IPS-20b (cell line): ENCODE results near the gene MAP2K2.

Experiments used
- H3K27ac ChIP-seq: one replicate; pipeline ENCODE4 v1.5.1; 2013; ENCODE audit warnings: low read length
- H3K27me3 ChIP-seq: 2 replicates; pipeline ENCODE4 v1.6.1; 2013; ENCODE audit warnings: mild to moderate bottlenecking, low read length, inconsistent platforms; ENCODE audit not compliant: insufficient read depth
- H3K36me3 ChIP-seq: 2 replicates; pipeline ENCODE4 v1.6.1; 2013; ENCODE audit warnings: low read depth, mild to moderate bottlenecking, inconsistent platforms, low read length, moderate library complexity; ENCODE audit not compliant: insufficient read depth
- H3K4me1 ChIP-seq: 2 replicates; pipeline ENCODE4 v1.6.1; 2013; ENCODE audit warnings: mild to moderate bottlenecking, control low read depth, inconsistent platforms, low read length, moderate library complexity; ENCODE audit not compliant: insufficient read depth
- H3K4me3 ChIP-seq: 2 replicates; pipeline ENCODE4 v1.5.1; 2013; ENCODE audit warnings: mild to moderate bottlenecking, low read length, inconsistent platforms
- H3K9ac ChIP-seq: 2 replicates; pipeline ENCODE4 v1.6.1; 2013; ENCODE audit warnings: low read depth, mild to moderate bottlenecking, inconsistent platforms, low read length, moderate library complexity
- H3K9me3 ChIP-seq: 2 replicates; pipeline ENCODE4 v1.6.1; 2013; ENCODE audit warnings: mild to moderate bottlenecking, low read depth, low read length, inconsistent platforms; ENCODE audit not compliant: insufficient read depth

MAP2K2 gene

DNA sequence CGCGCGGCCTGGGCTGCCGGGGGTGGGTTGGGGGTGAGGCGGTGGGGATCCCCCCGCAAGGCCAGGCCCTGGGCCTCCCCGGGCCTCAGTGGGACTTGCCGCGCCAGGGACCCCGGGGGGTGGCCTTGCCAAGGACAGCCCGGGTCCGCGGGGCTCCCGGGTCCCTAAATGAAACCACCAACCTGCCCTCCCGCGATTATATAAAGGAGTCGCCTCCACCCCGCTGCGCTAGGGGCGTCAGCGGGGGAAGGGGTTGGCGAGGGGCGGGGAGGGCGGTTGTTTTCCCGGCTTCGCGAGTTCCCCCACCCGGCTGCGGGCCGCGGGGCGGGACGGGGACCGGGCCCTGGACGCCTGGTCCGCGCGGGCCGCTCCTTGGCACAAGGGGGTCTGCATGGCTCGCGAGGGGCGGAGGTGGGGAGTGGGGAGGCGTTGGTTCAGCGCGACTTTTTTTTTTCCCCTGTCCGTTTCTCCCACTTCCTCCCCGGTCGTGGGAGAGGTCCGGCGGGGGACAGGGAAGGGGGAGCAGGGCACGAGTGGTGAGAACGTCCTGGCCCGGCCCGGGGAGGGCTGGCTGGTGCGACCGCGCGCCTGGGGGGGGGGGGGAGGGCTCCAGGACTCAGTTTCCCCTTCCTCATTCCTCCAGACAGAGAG, 56.4 kb downstream of the MAP2K2 start:
- H3K36me3 ChIP-seq = peaks cover 3% of the 10 kb centered on the region; the same call in 1 of the 2 replicates
- no peak overlapping the region for H3K27ac ChIP-seq
- H3K4me3 ChIP-seq = no peak overlapping the region; the same call in 1 of the 2 replicates
- H3K9ac ChIP-seq = no peak overlapping the region
- no peaks in the 10 kb centered on the region for H3K4me1 ChIP-seq
- H3K9me3 ChIP-seq = no peaks in the 10 kb centered on the region
- peaks cover 30% of the 10 kb centered on the region for H3K27me3 ChIP-seq

DNA sequence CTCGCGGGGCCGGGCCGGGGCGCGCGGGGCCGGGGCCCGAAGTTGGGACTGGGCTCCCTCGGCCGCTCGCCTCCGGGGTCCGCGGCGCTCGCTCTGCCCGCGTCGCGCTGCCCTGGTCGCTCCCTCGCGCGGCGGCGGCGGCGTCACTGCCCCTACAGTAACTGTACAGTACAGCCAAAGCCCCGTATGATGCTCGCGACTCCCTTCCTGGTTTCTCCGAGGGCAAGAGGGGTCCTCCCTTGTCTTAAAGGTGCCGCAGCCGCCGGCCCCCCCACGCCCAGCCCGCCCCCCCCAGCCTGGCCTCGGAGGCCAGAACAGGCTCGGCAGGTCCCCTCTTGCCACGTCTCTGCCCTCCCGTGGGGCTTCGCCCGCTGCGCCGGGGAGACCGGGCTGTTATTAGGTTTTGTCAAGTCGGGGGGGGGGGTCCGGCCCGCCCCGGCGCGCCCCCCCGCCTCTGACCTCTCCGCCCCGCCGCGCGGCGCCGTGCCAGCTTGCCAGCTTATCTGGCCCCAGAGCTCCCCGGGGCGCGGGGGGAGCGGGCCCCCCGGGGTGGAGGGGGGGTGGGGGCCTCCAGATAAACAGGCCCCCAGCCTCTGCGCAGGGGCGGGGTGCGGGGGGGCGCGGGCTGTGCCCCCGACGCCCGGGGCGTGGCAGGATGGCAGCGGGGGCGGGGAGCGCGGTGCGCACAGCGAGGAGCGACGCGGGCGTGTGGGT, 57.1 kb downstream of the MAP2K2 start, which contains the start of gene ZBTB7A:
Gene ZBTB7A (minus strand): TSS at position 218 of the 714 bp plus-strand sequence. CDS start 11,667 bp downstream, outside the sequence.
- Histone ChIP-seq H3K4me1 (no peaks in the 10 kb centered on the region), H3K9ac (no peak within 1 kb of the TSS; the same call in 1 of the 2 replicates), H3K4me3 (peak within 1 kb of the TSS; percentile 62; the same call in 1 of the 2 replicates), H3K9me3 (no peaks in the 10 kb centered on the region), H3K27me3 (peaks cover 30% of the 10 kb centered on the region), H3K36me3 (peaks cover 6% of the 10 kb centered on the region; the same call in 1 of the 2 replicates), H3K27ac (no peak within 1 kb of the TSS)

DNA sequence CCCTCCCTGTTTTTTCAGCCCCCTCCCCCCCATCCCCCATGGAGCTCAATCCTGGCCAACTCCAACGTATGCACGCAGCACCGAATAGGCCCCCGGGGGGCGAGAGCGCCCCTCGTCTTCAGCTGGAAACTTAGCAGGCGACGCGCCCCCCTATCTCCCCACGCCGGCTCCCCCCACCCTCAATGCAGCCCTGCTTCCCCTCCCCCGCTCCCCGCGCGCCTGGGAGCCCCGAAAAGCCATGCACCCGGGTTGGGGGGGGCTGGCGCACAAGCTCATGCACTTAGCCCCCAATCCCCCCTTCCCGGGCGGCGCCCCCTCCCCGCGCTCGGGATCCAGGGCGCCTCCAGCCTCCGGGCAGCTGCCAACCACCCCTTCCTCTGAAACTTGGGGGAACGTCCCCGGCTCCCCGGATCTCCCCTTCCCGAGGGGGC, 57.7 kb downstream of the MAP2K2 start:
- H3K4me3 ChIP-seq = peak overlapping the region; percentile 62; the same call in 1 of the 2 replicates
- no peaks in the 10 kb centered on the region for H3K4me1 ChIP-seq
- H3K36me3 ChIP-seq = peaks cover 6% of the 10 kb centered on the region; the same call in 1 of the 2 replicates
- no peak overlapping the region; the same call in 1 of the 2 replicates for H3K9ac ChIP-seq
- peaks cover 30% of the 10 kb centered on the region for H3K27me3 ChIP-seq
- H3K9me3 ChIP-seq = no peaks in the 10 kb centered on the region
- H3K27ac ChIP-seq = no peak overlapping the region

GRCh38 chr19:4065430-4066175, 58.3 kb downstream of the MAP2K2 start:
- no peak overlapping the region for H3K4me3 ChIP-seq
- H3K9ac ChIP-seq = no peak overlapping the region

DNA sequence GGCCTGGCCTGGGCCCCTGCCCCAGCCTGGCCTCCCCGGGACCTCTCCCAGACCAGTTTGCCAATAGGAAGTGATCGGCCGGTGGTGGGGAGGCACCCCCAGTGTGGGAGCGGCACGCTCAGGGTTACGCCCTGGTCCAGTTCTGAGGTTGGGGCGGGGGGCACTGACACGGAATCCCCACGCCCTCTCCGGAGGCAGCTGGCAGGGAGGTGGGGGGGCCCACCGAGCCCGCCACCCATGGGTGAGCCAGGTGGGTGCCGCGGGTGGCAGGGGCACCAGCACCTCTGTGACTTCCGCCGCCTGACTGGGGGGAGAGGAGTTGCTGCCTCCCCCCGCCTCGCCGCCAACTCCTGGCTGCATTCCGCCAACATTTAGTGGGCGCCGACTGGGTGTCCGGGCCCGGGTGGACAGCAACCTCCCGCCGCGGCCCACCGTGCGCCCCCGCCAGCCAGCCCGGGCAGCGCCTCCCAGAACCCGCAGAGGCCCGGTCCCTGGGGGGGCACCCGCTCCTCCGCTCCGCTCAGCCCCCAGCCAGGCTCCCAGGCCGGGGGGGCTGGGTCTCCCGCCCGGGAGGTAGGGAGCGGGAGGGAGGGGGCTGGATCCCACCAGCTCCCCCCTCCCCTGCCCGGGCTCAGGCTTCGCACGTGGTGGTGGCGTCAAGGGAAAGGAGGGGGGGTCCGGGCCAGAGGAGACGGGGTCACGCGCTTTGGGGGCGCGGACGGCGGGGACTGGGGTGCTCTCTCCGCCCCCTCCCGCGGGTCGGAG, 59.2 kb downstream of the MAP2K2 start:
- peaks cover 29% of the 10 kb centered on the region for H3K27me3 ChIP-seq
- H3K27ac ChIP-seq = no peak overlapping the region
- no peaks in the 10 kb centered on the region for H3K9me3 ChIP-seq
- peaks cover 6% of the 10 kb centered on the region; the same call in 1 of the 2 replicates for H3K36me3 ChIP-seq
- H3K4me3 ChIP-seq = peak overlapping the region; percentile 72
- H3K4me1 ChIP-seq = peaks cover 3% of the 10 kb centered on the region; the same call in 1 of the 2 replicates
- peak overlapping the region; percentile 67 for H3K9ac ChIP-seq

More at GRCh38 chr19:4065430-4066175, 58.3 kb downstream of the MAP2K2 start:
- Histone ChIP-seq H3K4me1 (no peaks in the 10 kb centered on the region), H3K36me3 (peaks cover 6% of the 10 kb centered on the region; the same call in 1 of the 2 replicates), H3K9me3 (no peaks in the 10 kb centered on the region), H3K27ac (no peak overlapping the region), H3K27me3 (peaks cover 30% of the 10 kb centered on the region)

- H3K4me3 ChIP-seq = peak overlapping the region; percentile 72
- no peaks in the 10 kb centered on the region for H3K9me3 ChIP-seq
- H3K27me3 ChIP-seq = peaks cover 24% of the 10 kb centered on the region
- no peak overlapping the region for H3K27ac ChIP-seq
- H3K9ac ChIP-seq = peak overlapping the region; percentile 67; the same call in 1 of the 2 replicates
- peaks cover 3% of the 10 kb centered on the region; the same call in 1 of the 2 replicates for H3K4me1 ChIP-seq
- peaks cover 6% of the 10 kb centered on the region; the same call in 1 of the 2 replicates for H3K36me3 ChIP-seq
Observed at GRCh38 chr19:4064149-4064495, 59.8 kb downstream of the MAP2K2 start.

- Histone ChIP-seq H3K36me3 (peaks cover 6% of the 10 kb centered on the region; the same call in 1 of the 2 replicates), H3K27ac (no peak overlapping the region), H3K4me3 (peak overlapping the region; percentile 72), H3K4me1 (peaks cover 3% of the 10 kb centered on the region; the same call in 1 of the 2 replicates), H3K9me3 (no peaks in the 10 kb centered on the region), H3K9ac (peak overlapping the region; percentile 67; the same call in 1 of the 2 replicates), H3K27me3 (peaks cover 18% of the 10 kb centered on the region)
Observed at GRCh38 chr19:4063369-4064148, 60.4 kb downstream of the MAP2K2 start.

GRCh38 chr19:4062419-4063368, 61.2 kb downstream of the MAP2K2 start:
- Histone ChIP-seq H3K27me3 (peaks cover 9% of the 10 kb centered on the region), H3K4me1 (peaks cover 3% of the 10 kb centered on the region; the same call in 1 of the 2 replicates), H3K9ac (no peak overlapping the region), H3K4me3 (peak overlapping the region; percentile 72; the same call in 1 of the 2 replicates), H3K9me3 (no peaks in the 10 kb centered on the region), H3K27ac (no peak overlapping the region), H3K36me3 (peaks cover 6% of the 10 kb centered on the region; the same call in 1 of the 2 replicates)

- no peak overlapping the region for H3K27ac ChIP-seq
- H3K4me1 ChIP-seq = peaks cover 3% of the 10 kb centered on the region; the same call in 1 of the 2 replicates
- H3K36me3 ChIP-seq = peaks cover 6% of the 10 kb centered on the region; the same call in 1 of the 2 replicates
- no peak overlapping the region; the same call in 1 of the 2 replicates for H3K4me3 ChIP-seq
- H3K27me3 ChIP-seq = peaks cover under 1% of the 10 kb centered on the region; the same call in 1 of the 2 replicates
- H3K9ac ChIP-seq = no peak overlapping the region
- no peaks in the 10 kb centered on the region for H3K9me3 ChIP-seq
Observed at GRCh38 chr19:4061683-4062418, 62.1 kb downstream of the MAP2K2 start.
